ENCODE results near the gene FAM53B.

DNA sequence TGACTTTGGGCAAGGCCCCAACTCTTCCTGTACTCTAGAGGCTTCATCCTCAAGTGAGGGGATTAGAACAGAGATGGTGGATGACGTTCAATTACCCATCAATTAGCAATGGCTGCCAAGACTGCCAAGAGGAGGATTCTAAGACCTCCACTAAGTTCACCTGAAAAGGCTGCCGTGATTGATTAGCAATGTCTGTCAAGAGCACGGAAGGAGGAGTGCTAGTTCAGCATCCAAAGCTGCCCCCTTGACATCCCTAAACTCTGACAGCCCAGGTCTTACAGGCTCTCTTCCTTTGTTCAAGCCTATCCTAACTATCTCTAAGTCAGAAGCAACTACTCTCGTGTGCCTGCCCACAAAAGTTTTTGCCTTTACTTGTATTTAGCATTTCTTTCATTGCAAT is 68.4 kb downstream of the FAM53B start:
- TF ChIP-seq, protein P1, sequence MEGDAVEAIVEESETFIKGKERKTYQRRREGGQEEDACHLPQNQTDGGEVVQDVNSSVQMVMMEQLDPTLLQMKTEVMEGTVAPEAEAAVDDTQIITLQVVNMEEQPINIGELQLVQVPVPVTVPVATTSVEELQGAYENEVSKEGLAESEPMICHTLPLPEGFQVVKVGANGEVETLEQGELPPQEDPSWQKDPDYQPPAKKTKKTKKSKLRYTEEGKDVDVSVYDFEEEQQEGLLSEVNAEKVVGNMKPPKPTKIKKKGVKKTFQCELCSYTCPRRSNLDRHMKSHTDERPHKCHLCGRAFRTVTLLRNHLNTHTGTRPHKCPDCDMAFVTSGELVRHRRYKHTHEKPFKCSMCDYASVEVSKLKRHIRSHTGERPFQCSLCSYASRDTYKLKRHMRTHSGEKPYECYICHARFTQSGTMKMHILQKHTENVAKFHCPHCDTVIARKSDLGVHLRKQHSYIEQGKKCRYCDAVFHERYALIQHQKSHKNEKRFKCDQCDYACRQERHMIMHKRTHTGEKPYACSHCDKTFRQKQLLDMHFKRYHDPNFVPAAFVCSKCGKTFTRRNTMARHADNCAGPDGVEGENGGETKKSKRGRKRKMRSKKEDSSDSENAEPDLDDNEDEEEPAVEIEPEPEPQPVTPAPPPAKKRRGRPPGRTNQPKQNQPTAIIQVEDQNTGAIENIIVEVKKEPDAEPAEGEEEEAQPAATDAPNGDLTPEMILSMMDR (conservative IDR thresholded peaks at IDR 0.05; ENCODE audit: low read length) = no peak
- no peak for TF ChIP-seq EZH2phosphoT487 (IDR thresholded peaks at IDR 0.05; ENCODE audit: borderline replicate concordance, low read depth, low read length)
